Measurements from ENCODE around the gene MATN3. TPM values are rescaled to one million over a fixed set of nuclear protein-coding genes. Genes with fewer than 3 reads are reported as not detected.

MATN3 gene
- total and polyA plus RNA-seq, 2 of the 13 experiments (the other 11 are each of a cell fraction or from before 2014, with no cell fraction given) = 36.1 to 208 TPM

GRCh38 chr2:20011276-20012031 lies 1.0 kb downstream of the MATN3 start (continued):
- TF ChIP-seq KIAA2018 (CRISPR knock-in tag; IDR thresholded peaks at IDR 0.05; ENCODE audit: borderline replicate concordance) (no peak), SRY (CRISPR knock-in tag; IDR thresholded peaks at IDR 0.05) (0 out of 2 replicates have a peak, but pooled peaks have one; percentile 22), IKZF5 (CRISPR knock-in tag; IDR thresholded peaks at IDR 0.05) (0 out of 2 replicates have a peak, but pooled peaks have one; percentile 47), FOSL2 (CRISPR knock-in tag; IDR thresholded peaks at IDR 0.05) (no peak), MAX (IDR thresholded peaks at IDR 0.05) (no peak), ZNF230 (CRISPR knock-in tag; IDR thresholded peaks at IDR 0.05) (no peak), SP1 (IDR thresholded peaks at IDR 0.05) (no peak), SP1 (CRISPR knock-in tag; IDR thresholded peaks at IDR 0.05) (no peak), PHF21A (CRISPR knock-in tag; IDR thresholded peaks at IDR 0.05) (no peak), ZNF501 (CRISPR knock-in tag; IDR thresholded peaks at IDR 0.05) (peak; percentile 38; the same call in 1 of the 2 replicates), CREB1 (IDR thresholded peaks at IDR 0.05) (no peak), CREB1 (CRISPR knock-in tag; IDR thresholded peaks at IDR 0.05) (no peak), ZBTB7B (CRISPR knock-in tag; IDR thresholded peaks at IDR 0.05) (no peak), ZNF570 (CRISPR knock-in tag; IDR thresholded peaks at IDR 0.05; ENCODE audit: borderline replicate concordance) (0 out of 2 replicates have a peak, but pooled peaks have one; percentile 15), ZNF761 (CRISPR knock-in tag; conservative IDR thresholded peaks at IDR 0.05) (0 out of 2 replicates have a peak, but pooled peaks have one; percentile 13), ZNF747 (CRISPR knock-in tag; IDR thresholded peaks at IDR 0.05; ENCODE audit: borderline replicate concordance) (no peak), ZNF552 (CRISPR knock-in tag; IDR thresholded peaks at IDR 0.05; ENCODE audit: borderline replicate concordance) (no peak), U2AF1 (optimal IDR thresholded peaks at IDR 0.05; ENCODE audit: low read depth, low read length) (no peak), THAP7 (CRISPR knock-in tag; IDR thresholded peaks at IDR 0.05) (peak; percentile 60; the same call in 1 of the 2 replicates), SETDB1 (CRISPR knock-in tag; IDR thresholded peaks at IDR 0.05; ENCODE audit: borderline replicate concordance) (no peak), ZFAT (CRISPR knock-in tag; conservative IDR thresholded peaks at IDR 0.05) (no peak)

Measured in HepG2 (cell line).